Right ventricle myocardium superior (tissue), 1 donor: ENCODE measurements around the gene ATP9A. TPM values are rescaled to one million over a fixed set of nuclear protein-coding genes. Genes with fewer than 3 reads are reported as not detected.
"Not testable (repeated sequence)": the region's sequence is repeated elsewhere in the genome, so short reads cannot be mapped to it uniquely, and the experiment has no call there.

Experiments
- ATAC-seq: fragments of 200-7000 bp; cut with Tn5 transposase; one replicate; pipeline ENCODE4 v1.9.1; 2020; ENCODE audit warnings: mild to moderate bottlenecking; ENCODE audit not compliant: poor library complexity
- DNase-seq: peaks from one replicate; pipeline ENCODE4 v3.0.0-alpha.2; 2020
- intact Hi-C: fragments of 100-400 bp; cut with DNase I; formaldehyde crosslinking; loops from one replicate; pipeline ENCODE4 v1.11.2; 2022
- total RNA-seq: library from RNA; stranded (reverse); fragmentation: NEBNext Ultra II Directional; extraction: Animal tissue kit (Norgen Biotek cat#: 25700); gene quantifications from one replicate; pipeline ENCODE4 v1.2.1, GENCODE V29; 2021
- donor health status: DM: no; HTN: yes; CAD: no; lungs with severe emphysema.

The ATP9A gene
- total RNA-seq, 1 donor from 2014 or later = 18.0 TPM

GRCh38 chr20:51651921-51652549 lies 116.2 kb downstream of the ATP9A start:
- DNase-seq (no peak), ATAC-seq (no peak)
- intact Hi-C loops = no loop called here

- intact Hi-C loops = no loop called here
- ATAC-seq = no peak
- DNase-seq = no peak
These were observed 117.5 kb downstream of the ATP9A start for GRCh38 chr20:51650685-51651134.

DNA sequence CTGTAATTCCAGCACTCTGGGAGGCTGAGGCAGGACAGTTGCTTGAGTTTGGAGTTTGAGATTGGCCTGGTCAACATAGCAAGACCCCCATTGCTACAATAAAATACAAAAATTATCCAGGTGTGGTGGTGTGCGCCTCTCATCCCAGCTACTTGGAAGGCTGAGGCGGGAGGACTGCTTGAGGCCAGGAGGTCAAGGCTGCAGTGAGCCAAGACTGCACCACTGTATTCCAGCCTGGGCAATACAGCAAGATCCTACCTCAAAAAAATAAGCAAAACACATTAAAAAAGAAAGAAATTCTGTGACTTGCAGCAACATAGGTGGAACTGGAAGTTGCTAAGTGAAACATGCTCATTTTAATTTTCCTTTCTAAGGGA lies 119.6 kb downstream of the ATP9A start:
- no peak for DNase-seq
- intact Hi-C loops = no loop called here
- no peak for ATAC-seq

DNA sequence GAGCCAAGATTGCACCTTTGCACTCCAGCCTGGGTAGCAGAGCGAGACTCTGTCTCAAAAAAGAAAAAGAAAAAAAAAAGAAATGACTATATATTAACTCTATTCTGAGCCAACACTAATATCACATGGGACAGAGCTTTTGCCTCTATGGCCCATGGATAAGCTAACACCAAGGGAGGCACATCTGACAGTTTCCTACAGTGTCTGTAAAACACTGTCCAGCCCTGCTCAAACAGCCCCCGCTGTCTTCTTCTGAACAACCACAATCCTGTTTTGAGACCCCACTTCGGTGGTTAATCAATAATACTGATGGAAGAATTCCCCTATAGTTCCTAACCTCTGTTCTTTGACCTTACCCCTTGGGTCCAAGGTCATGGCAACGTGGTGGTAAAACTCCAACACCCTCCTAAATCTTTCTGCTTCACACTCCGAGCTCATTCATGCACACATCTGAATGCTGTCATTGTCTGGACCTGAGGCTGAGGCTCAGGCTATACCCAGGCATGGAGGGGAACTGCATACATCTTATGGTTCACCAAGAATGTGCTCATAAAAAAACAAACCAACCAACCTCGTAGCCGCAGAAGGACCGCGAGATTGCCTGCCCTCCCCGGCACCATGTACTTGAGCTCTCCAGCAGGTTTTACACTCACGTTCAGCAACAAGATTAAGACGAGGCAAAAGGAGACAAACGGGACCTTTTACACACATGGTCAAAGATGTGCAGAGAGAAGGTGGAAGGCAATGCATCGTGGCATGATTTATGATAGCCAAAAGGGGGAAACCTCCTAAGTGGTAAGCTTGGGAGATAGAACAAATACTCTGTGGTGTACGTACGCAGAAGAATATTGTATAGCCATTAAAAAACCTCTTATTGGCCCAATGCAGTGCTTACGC lies 120.3 kb downstream of the ATP9A start:
- intact Hi-C loops = no loop called here
- ATAC-seq (no peak), DNase-seq (no peak)

DNA sequence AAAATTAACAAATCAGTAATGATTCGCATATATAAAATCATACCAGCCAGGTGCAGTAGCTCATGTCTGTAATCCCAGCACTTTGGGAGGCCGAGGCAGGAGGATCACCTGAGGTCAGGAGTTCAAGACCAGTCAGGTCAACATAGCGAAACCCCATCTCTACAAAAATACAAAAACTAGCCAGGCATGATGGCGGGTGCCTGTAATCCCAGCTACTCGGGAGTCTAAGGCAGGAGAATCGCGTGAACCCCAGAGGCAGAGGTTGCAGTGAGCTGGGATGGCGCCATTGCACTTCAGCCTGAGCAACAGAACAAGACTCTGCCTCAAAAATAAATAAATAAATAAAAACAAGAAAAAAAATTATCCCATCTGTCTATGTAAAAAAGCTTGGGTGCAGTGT lies 124.4 kb downstream of the ATP9A start:
- intact Hi-C loops, ATAC-seq, DNase-seq: not testable (repeated sequence)

DNA sequence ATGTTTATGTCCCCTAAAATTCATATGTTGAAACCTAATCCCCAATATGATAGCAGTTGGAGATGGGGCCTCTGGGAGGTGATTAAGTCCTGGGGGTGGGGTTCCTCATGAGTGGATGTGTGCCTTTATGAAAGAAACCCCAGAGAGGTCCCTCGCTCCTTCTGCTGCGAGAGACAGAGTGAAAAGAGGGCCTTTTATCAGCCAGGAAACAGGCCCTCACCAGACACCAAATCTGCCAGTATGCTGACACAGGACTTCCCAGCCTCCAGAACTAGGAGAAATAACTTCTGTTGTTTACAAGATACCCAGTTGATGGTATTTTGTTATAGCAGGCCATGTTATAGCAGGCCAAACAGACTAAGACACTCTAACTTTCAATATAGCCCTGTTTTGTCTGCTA lies 124.8 kb downstream of the ATP9A start:
- ATAC-seq (no peak), DNase-seq (no peak)
- intact Hi-C loops = no loop called here

- intact Hi-C loops = no loop called here
- DNase-seq = no peak
- no peak for ATAC-seq
These were observed 126.3 kb downstream of the ATP9A start for GRCh38 chr20:51641866-51642265.

DNA sequence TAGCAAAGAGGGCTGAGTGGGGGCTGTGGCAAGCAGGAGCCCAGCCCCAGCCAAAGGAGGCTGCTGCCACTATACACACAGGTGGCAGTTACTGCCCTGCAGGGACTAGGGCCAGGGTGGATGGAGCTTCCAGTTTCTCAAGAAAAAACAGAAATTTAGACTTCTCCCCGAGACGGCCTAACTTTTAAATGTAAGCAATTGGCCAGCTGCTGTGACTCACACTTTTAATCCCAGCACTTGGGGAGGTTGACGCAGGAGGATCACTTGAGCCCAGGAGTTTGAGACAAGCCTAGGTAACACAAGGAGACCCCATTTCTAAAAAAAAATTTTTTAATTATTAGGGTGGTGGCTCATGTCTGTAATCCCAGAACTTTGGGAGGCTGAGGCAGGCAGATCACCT lies 127.4 kb downstream of the ATP9A start:
- ATAC-seq (no peak), DNase-seq (no peak)
- intact Hi-C loops = no loop called here

- intact Hi-C loops = loop anchor here (5.0 kb wide), 1 partner anchor 443 kb away; no protein-coding TSS in a partner anchor
- peak; percentile 85 for ATAC-seq
These were observed 128.9 kb downstream of the ATP9A start for GRCh38 chr20:51639206-51639832.

DNA sequence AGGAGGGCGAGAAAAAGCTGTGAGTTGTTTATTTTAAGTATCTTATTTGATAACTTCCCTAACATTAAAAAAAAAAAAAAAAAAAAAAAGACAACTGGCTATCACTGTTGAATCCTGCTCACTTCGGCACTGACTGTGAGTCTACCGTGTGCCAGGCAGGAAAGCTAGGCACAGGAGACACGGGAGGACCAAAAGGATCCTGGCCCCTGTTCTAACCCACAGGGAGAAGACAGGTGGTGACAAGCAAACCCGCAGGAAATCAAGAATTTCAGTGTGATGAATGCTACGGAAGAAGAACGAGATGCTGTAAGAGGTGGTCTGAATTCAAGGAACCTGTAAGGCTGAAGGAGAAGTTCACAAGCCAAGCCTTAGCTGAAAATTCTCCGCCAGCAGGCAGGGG lies 130.9 kb downstream of the ATP9A start:
- ATAC-seq = no peak
- DNase-seq = no peak
- intact Hi-C loops = loop anchor here (5.0 kb wide), 1 partner anchor 445 kb away; no protein-coding TSS in a partner anchor

More at GRCh38 chr20:51639206-51639832, 128.9 kb downstream of the ATP9A start:
- peak; percentile 73 for DNase-seq

DNA sequence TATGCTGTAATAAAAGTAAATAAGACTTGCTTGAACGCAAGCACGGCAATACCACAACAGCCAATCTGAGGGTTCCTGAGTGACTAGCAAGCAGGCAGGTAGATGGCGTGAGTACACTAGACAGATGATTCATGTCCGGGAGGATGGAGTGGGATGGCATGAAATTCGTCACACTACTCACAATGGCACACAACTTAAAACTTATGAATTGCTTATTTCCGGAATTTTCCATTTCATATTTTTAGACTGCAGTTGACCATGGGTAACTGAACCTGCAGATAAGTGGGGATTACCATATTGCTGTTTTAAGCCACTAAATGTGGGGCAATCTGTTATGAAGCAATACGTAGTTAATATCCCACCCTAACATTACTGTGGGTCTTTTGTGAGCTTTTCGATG lies 132.1 kb downstream of the ATP9A start:
- DNase-seq (no peak), ATAC-seq (no peak)
- intact Hi-C loops = loop anchor here (5.0 kb wide), 1 partner anchor 446 kb away; no protein-coding TSS in a partner anchor

DNA sequence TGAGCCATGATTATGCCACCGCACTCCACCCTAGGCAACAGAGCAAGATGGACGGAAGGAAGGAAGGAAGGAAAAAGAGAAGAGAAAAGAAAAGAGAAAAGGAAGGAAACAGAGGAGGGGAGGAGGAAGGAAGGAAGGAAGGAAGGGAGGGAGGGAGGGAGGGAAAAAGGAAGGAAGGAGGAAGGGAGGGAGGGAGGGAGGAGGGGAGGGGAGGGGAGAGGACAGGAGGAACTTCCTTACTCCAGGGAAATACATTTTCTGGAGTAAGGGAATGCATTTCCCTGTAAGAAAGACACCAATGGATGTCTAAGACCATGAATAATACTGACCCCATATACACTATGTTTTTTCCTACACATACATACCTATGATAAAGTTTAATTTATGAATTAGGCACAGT lies 132.5 kb downstream of the ATP9A start:
- intact Hi-C loops = loop anchor here (5.0 kb wide), 1 partner anchor 447 kb away; no protein-coding TSS in a partner anchor
- no peak for DNase-seq
- no peak for ATAC-seq

GRCh38 chr20:51634877-51635276 lies 133.3 kb downstream of the ATP9A start:
- DNase-seq (no peak), ATAC-seq (no peak)
- intact Hi-C loops = loop anchor here (5.0 kb wide), 1 partner anchor 447 kb away; no protein-coding TSS in a partner anchor

DNA sequence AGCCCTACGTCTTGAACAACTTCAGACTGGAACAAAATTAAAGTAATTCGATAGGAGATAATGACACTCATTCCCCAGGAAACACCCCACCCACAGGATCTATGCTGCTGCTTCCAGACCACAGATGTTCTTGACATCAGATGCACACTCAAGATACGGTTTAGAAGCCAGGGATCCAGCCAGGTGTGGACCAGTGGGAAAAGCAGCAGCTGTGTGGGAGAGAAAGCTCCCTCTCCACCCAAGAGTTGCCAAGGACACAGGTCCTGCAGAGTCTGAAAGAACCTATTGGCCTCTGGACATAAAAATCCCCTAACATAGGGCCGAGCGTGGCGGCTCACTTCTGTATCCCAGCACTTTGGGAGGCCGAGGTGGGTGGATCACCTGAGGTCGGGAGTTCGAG lies 133.9 kb downstream of the ATP9A start:
- intact Hi-C loops = no loop called here
- ATAC-seq = no peak
- no peak for DNase-seq

DNA sequence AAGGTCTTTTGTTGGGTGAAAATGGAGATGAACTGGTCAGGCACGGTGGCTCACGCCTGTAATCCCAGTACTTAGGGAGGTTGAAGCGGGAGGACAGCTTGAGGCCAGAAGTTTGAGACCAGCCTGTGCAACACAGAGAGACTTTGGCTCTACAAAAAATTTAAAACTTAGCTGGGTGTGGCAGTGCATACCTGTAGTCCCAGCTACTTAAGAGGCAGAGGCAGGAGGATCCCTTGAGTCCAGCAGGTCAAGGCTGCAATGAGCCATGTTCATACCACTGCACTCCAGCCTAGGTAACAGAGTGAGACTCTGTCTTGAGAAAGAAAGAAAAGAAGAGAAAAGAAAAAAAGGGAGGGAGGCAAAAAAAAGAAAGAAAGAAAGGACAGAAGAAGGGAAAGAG lies 134.8 kb downstream of the ATP9A start:
- DNase-seq = no peak
- no peak for ATAC-seq
- intact Hi-C loops = no loop called here

DNA sequence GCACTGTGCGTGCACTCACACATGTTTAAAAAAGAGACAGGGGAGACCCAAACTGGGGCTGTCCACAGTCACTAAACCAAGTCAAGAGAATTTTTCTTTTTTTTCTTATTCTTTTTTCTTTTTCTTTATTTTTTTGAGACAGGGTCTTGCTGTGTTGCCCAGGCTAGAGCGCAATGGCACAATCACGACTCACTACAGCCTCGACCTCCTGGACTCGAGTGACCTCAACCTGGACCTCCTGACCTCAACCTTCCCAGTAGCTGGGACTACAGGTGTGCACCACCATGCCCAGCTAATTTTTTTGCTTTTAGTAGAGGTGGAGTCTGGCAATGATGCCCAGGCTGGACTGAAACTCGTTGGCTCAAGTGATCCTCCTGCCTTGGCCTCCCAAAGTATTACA lies 136.2 kb downstream of the ATP9A start:
- ATAC-seq = no peak
- no peak for DNase-seq
- intact Hi-C loops = no loop called here

- no peak for DNase-seq
- intact Hi-C loops = no loop called here
These were observed 136.9 kb downstream of the ATP9A start for GRCh38 chr20:51631011-51631950.

DNA sequence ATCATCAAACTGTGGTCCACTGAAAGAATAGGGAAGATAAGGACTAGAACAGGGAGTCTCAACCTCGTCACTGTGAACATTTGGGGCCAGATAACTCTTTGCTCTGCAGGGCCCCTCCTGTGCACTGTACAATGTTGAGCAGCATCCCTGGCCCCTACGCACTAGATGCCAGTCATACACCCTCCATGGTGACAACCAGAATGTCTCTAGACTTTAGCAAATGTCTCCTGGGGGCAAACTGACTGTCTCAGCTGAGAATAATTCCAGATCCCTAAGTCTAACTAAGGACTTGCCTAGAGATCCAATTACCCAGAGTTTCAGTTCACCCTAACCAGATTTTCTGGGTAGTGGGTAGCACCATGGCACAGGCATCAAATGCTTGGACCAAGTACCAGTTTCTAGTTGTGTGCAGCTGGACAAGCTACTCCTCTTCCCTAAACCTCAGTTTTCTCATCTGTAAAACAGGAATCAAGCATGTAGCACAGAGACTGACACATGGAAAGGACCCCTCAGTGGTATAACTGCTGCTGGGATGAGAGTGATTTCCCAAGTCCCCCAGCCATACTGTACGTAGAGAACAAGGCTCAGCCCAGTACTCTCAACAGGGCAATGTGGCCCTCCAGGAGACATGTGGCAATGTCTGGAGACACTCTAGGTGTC lies 138.7 kb downstream of the ATP9A start:
- no peak for DNase-seq
- intact Hi-C loops = no loop called here
- no peak for ATAC-seq

More at GRCh38 chr20:51631011-51631950, 136.9 kb downstream of the ATP9A start:
- peak; percentile 88 for ATAC-seq
